Type B pancreatic cell (in vitro differentiated cells): ENCODE data around the gene CEP112. TPM values are rescaled to one million over a fixed set of nuclear protein-coding genes. Genes with fewer than 3 reads are reported as not detected.
"Not testable (repeated sequence)": the region's sequence is repeated elsewhere in the genome, so short reads cannot be mapped to it uniquely, and the experiment has no call there.

ENCODE experiments used
- DNase-seq: peaks from one replicate; pipeline ENCODE4 v3.0.0; 2021; ENCODE audit warnings: mixed read lengths; ENCODE audit not compliant: unreplicated experiment; ENCODE audit errors: extremely low spot score
- H3K27ac Mint-ChIP-seq: 2 replicates; pipeline ENCODE4 v1.8.0; 2021; ENCODE audit warnings: mild to moderate bottlenecking, mixed read lengths
- H3K27me3 Mint-ChIP-seq: 2 replicates; pipeline ENCODE4 v1.8.0; 2021; ENCODE audit warnings: mixed read lengths
- H3K36me3 Mint-ChIP-seq: 2 replicates; pipeline ENCODE4 v1.8.0; 2021; ENCODE audit warnings: mixed read lengths
- H3K4me1 Mint-ChIP-seq: one replicate; pipeline ENCODE4 v1.8.0; 2021; ENCODE audit warnings: mixed read lengths; ENCODE audit not compliant: unreplicated experiment
- H3K4me3 Mint-ChIP-seq: 2 replicates; pipeline ENCODE4 v1.8.0; 2021; ENCODE audit warnings: mild to moderate bottlenecking, mixed read lengths
- H3K9me3 Mint-ChIP-seq: 2 replicates; pipeline ENCODE4 v1.8.0; 2021; ENCODE audit warnings: mixed read lengths
- CTCF ChIP-seq: fragments of 200-600 bp; sonication (generic); conservative IDR thresholded peaks from 2 replicates; pipeline ENCODE4 v1.5.0; 2021; ENCODE audit warnings: antibody characterized with exemption, mild to moderate bottlenecking
- total RNA-seq: library from RNA; stranded (reverse); gene quantifications from 2 replicates; pipeline ENCODE4 v1.2.1, GENCODE V29; 2021; ENCODE audit warnings: low replicate concordance

The CEP112 gene
- total RNA-seq, 1 donor from 2014 or later, result 18.0 TPM

- no peak for DNase-seq
- peaks cover 13% of the 10 kb centered on the region for H3K36me3 Mint-ChIP-seq
- peaks cover 8% of the 10 kb centered on the region for H3K9me3 Mint-ChIP-seq
- H3K27me3 Mint-ChIP-seq, result no peaks in the 10 kb centered on the region
- no peak overlapping the region for H3K4me3 Mint-ChIP-seq
- H3K4me1 Mint-ChIP-seq, result peaks cover 8% of the 10 kb centered on the region
- TF ChIP-seq CTCF, result no peak
- H3K27ac Mint-ChIP-seq, result no peak overlapping the region
Observed at GRCh38 chr17:65852911-65853310, 339.0 kb downstream of the CEP112 start.

- H3K27ac Mint-ChIP-seq, result no peak overlapping the region
- H3K4me1 Mint-ChIP-seq, result peaks cover 8% of the 10 kb centered on the region
Observed at GRCh38 chr17:65851965-65852736, 339.8 kb downstream of the CEP112 start.

GRCh38 chr17:65850486-65850885 is 341.4 kb downstream of the CEP112 start:
- Mint-ChIP-seq H3K36me3 (peaks cover 24% of the 10 kb centered on the region), H3K27ac (no peak overlapping the region), H3K4me3 (no peak overlapping the region), H3K27me3 (no peaks in the 10 kb centered on the region), H3K9me3 (peaks cover 8% of the 10 kb centered on the region), H3K4me1 (peaks cover 8% of the 10 kb centered on the region)
- no peak for TF ChIP-seq CTCF
- no peak for DNase-seq

More at GRCh38 chr17:65851965-65852736, 339.8 kb downstream of the CEP112 start:
- Mint-ChIP-seq H3K27me3 (no peaks in the 10 kb centered on the region), H3K9me3 (peaks cover 8% of the 10 kb centered on the region), H3K4me3 (no peak overlapping the region), H3K36me3 (peaks cover 21% of the 10 kb centered on the region)
- DNase-seq, result no peak
- TF ChIP-seq CTCF, result no peak

- Mint-ChIP-seq H3K4me1 (peaks cover 8% of the 10 kb centered on the region), H3K27me3 (no peaks in the 10 kb centered on the region), H3K4me3 (no peak overlapping the region), H3K9me3 (peaks cover 8% of the 10 kb centered on the region), H3K36me3 (peaks cover 24% of the 10 kb centered on the region), H3K27ac (no peak overlapping the region)
- TF ChIP-seq CTCF, result no peak
- no peak for DNase-seq
Observed at GRCh38 chr17:65848751-65849150, 343.2 kb downstream of the CEP112 start.

- no peak for DNase-seq
- H3K4me1 Mint-ChIP-seq, result no peaks in the 10 kb centered on the region
- no peaks in the 10 kb centered on the region for H3K36me3 Mint-ChIP-seq
- no peak overlapping the region for H3K27ac Mint-ChIP-seq
- H3K9me3 Mint-ChIP-seq, result peaks cover 5% of the 10 kb centered on the region
- H3K27me3 Mint-ChIP-seq, result no peaks in the 10 kb centered on the region
- H3K4me3 Mint-ChIP-seq, result no peak overlapping the region
- no peak for TF ChIP-seq CTCF
Observed at GRCh38 chr17:65841089-65841488, 350.8 kb downstream of the CEP112 start.

GRCh38 chr17:65837232-65837631 is 354.7 kb downstream of the CEP112 start:
- not testable (repeated sequence) for H3K27me3 Mint-ChIP-seq, H3K27ac Mint-ChIP-seq, H3K36me3 Mint-ChIP-seq, H3K4me1 Mint-ChIP-seq, DNase-seq, H3K4me3 Mint-ChIP-seq
- peaks cover 18% of the 10 kb centered on the region for H3K9me3 Mint-ChIP-seq
